ENCODE data around the gene PCDHA2. TPM values are rescaled to one million over a fixed set of nuclear protein-coding genes. Genes with fewer than 3 reads are reported as not detected.
"Not testable (repeated sequence)": the region's sequence is repeated elsewhere in the genome, so short reads cannot be mapped to it uniquely, and the experiment has no call there.

Gene PCDHA2
- total RNA-seq, 1 donor from 2014 or later, result 1.2 TPM

- Mint-ChIP-seq H3K9me3 (peaks cover 13% of the 10 kb centered on the region), H3K36me3 (ENCODE audit: low read depth) (peaks cover 41% of the 10 kb centered on the region), H3K4me3 (no peak overlapping the region), H3K27me3 (ENCODE audit: low read depth) (no peaks in the 10 kb centered on the region), H3K4me1 (no peaks in the 10 kb centered on the region), H3K27ac (ENCODE audit: unreplicated experiment) (no peak overlapping the region)
- TF ChIP-seq, protein P1, sequence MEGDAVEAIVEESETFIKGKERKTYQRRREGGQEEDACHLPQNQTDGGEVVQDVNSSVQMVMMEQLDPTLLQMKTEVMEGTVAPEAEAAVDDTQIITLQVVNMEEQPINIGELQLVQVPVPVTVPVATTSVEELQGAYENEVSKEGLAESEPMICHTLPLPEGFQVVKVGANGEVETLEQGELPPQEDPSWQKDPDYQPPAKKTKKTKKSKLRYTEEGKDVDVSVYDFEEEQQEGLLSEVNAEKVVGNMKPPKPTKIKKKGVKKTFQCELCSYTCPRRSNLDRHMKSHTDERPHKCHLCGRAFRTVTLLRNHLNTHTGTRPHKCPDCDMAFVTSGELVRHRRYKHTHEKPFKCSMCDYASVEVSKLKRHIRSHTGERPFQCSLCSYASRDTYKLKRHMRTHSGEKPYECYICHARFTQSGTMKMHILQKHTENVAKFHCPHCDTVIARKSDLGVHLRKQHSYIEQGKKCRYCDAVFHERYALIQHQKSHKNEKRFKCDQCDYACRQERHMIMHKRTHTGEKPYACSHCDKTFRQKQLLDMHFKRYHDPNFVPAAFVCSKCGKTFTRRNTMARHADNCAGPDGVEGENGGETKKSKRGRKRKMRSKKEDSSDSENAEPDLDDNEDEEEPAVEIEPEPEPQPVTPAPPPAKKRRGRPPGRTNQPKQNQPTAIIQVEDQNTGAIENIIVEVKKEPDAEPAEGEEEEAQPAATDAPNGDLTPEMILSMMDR (conservative IDR thresholded peaks at IDR 0.05), result no peak
- no peak for DNase-seq (ENCODE audit: low read depth, low spot score)
Observed at GRCh38 chr5:140796718-140797095, 2.1 kb downstream of the PCDHA2 start.

- no peaks in the 10 kb centered on the region for H3K27me3 Mint-ChIP-seq (ENCODE audit: low read depth)
- no peak within 1 kb of the TSS for H3K4me3 Mint-ChIP-seq
- peaks cover 39% of the 10 kb centered on the region for H3K36me3 Mint-ChIP-seq (ENCODE audit: low read depth)
- TF ChIP-seq, protein P1 (conservative IDR thresholded peaks at IDR 0.05), result no peak
- peaks cover 16% of the 10 kb centered on the region for H3K9me3 Mint-ChIP-seq
- H3K27ac Mint-ChIP-seq (ENCODE audit: unreplicated experiment), result no peak within 1 kb of the TSS
- no peak for DNase-seq (ENCODE audit: low read depth, low spot score)
- H3K4me1 Mint-ChIP-seq, result peaks cover 2% of the 10 kb centered on the region
Observed at GRCh38 chr5:140800816-140801493, 6.3 kb downstream of the PCDHA2 start, which contains the start of gene PCDHA3. Gene PCDHA3 (plus strand): TSS chr5:140801057.

DNA sequence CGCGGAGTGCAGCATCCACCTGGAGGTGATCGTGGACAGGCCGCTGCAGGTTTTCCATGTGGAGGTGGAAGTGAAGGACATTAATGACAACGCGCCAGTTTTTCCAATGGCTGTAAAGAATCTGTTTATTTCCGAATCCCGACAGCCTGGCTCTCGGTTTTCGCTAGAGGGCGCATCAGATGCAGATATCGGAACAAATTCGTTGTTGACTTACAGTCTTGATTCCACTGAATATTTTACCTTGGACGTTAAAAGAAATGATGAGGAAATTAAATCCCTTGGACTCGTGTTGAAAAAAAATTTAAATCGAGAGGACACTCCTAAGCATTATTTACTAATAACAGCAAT, 6.8 kb downstream of the PCDHA2 start:
- Mint-ChIP-seq H3K4me1 (peaks cover 4% of the 10 kb centered on the region), H3K27ac (ENCODE audit: unreplicated experiment) (no peak overlapping the region), H3K36me3 (ENCODE audit: low read depth) (peaks cover 37% of the 10 kb centered on the region), H3K9me3 (peaks cover 17% of the 10 kb centered on the region), H3K4me3 (no peak overlapping the region), H3K27me3 (ENCODE audit: low read depth) (no peaks in the 10 kb centered on the region)
- no peak for DNase-seq (ENCODE audit: low read depth, low spot score)
- TF ChIP-seq, protein P1 (conservative IDR thresholded peaks at IDR 0.05), result peak; percentile 19

DNA sequence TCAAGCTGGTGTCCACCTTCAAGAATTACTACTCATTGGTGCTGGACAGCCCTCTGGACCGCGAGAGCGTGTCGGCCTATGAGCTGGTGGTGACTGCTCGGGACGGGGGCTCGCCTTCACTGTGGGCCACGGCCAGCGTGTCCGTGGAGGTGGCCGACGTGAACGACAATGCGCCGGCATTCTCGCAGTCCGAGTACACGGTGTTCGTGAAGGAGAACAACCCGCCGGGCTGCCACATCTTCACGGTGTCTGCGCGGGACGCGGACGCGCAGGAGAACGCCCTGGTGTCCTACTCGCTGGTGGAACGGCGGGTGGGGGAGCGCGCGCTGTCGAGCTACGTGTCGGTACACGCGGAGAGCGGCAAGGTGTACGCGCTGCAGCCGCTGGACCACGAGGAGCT, 7.7 kb downstream of the PCDHA2 start:
- not testable (repeated sequence) for DNase-seq (ENCODE audit: low read depth, low spot score); H3K4me1 Mint-ChIP-seq; H3K27me3 Mint-ChIP-seq (ENCODE audit: low read depth); H3K27ac Mint-ChIP-seq (ENCODE audit: unreplicated experiment); H3K4me3 Mint-ChIP-seq
- H3K36me3 Mint-ChIP-seq (ENCODE audit: low read depth), result peaks cover 39% of the 10 kb centered on the region
- peaks cover 19% of the 10 kb centered on the region for H3K9me3 Mint-ChIP-seq

DNA sequence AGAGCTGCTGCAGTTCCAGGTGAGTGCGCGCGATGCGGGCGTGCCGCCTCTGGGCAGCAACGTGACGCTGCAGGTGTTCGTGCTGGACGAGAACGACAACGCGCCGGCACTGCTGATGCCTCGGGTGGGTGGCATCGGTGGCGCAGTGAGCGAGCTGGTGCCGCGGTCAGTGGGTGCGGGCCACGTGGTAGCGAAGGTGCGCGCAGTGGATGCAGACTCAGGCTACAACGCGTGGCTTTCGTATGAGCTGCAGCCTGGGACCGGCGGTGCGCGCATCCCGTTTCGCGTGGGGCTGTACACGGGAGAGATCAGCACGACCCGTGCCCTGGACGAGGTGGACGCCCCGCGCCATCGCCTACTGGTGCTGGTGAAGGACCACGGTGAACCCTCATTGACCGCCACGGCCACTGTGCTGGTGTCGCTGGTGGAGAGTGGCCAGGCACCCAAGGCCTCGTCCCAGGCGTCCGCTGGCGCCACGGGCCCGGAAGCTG, 8.2 kb downstream of the PCDHA2 start:
- DNase-seq (ENCODE audit: low read depth, low spot score), result no peak
- TF ChIP-seq, protein P1 (conservative IDR thresholded peaks at IDR 0.05), result no peak
- Mint-ChIP-seq H3K27ac (ENCODE audit: unreplicated experiment) (no peak overlapping the region), H3K27me3 (ENCODE audit: low read depth) (no peaks in the 10 kb centered on the region), H3K9me3 (peaks cover 20% of the 10 kb centered on the region), H3K4me3 (no peak overlapping the region), H3K36me3 (ENCODE audit: low read depth) (peaks cover 42% of the 10 kb centered on the region), H3K4me1 (peaks cover 13% of the 10 kb centered on the region)
